GM21360 (cell line): ENCODE data around the gene NEURL1.
"Not testable (repeated sequence)": the region's sequence is repeated elsewhere in the genome, so short reads cannot be mapped to it uniquely, and the experiment has no call there.

ENCODE experiments used
- ATAC-seq: cut with Tn5 transposase; IDR thresholded peaks from one replicate; pipeline ENCODE4 v1.9.1; 2021; ENCODE audit warnings: mild to moderate bottlenecking, moderate library complexity; ENCODE audit not compliant: unreplicated experiment

Gene NEURL1

DNA sequence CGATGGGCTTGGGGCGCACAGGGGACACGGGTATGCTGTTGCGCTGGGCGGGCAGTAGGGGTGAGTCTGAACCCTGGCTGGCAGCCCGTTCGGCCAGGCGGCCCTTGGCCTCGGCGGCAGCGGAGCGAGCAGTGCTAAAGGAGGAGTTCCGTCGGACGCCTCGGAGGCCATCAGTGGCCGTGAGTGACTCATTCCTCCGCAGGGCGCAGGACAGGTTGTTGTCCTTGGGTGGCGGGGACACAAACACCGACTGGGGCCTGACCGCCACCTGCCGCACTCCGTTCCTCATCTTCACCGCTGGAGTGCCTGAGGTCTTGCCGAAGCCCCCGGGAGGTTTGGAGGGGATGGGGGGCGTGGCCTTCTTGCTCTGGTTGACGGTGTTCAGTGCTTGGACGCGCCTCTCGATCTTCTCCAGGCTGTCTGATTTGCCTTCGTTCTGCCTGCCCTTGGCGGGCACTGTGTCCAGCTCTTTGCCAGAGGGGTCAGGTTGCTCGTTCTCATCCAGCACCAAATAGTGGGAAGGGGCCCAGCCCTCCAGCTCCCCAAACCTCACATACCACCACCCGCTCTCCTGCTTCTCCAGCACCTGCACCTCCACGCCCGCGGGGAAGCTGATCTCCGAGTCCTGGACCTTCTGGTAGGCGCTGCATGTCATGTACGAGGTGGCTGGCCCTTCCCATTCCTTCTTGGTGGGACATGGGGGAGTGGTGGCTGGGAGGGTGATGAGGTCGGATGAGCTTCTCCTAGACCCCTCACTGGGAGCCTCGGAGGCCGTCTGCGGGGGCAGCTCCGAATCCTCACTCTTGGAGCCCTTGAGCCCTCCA lies 108.7 kb downstream of the NEURL1 start:
- ATAC-seq = no peak

GRCh38 chr10:103602852-103603155 lies 109.3 kb downstream of the NEURL1 start:
- no peak for ATAC-seq

GRCh38 chr10:103603382-103603781 lies 109.9 kb downstream of the NEURL1 start:
- no peak for ATAC-seq

GRCh38 chr10:103605359-103606096 lies 112.0 kb downstream of the NEURL1 start:
- ATAC-seq = no peak

GRCh38 chr10:103606097-103606438 lies 112.6 kb downstream of the NEURL1 start:
- not testable (repeated sequence) for ATAC-seq

- ATAC-seq = not testable (repeated sequence)
These were observed 113.5 kb downstream of the NEURL1 start for GRCh38 chr10:103607051-103607450.

GRCh38 chr10:103608056-103608455 lies 114.6 kb downstream of the NEURL1 start:
- not testable (repeated sequence) for ATAC-seq

DNA sequence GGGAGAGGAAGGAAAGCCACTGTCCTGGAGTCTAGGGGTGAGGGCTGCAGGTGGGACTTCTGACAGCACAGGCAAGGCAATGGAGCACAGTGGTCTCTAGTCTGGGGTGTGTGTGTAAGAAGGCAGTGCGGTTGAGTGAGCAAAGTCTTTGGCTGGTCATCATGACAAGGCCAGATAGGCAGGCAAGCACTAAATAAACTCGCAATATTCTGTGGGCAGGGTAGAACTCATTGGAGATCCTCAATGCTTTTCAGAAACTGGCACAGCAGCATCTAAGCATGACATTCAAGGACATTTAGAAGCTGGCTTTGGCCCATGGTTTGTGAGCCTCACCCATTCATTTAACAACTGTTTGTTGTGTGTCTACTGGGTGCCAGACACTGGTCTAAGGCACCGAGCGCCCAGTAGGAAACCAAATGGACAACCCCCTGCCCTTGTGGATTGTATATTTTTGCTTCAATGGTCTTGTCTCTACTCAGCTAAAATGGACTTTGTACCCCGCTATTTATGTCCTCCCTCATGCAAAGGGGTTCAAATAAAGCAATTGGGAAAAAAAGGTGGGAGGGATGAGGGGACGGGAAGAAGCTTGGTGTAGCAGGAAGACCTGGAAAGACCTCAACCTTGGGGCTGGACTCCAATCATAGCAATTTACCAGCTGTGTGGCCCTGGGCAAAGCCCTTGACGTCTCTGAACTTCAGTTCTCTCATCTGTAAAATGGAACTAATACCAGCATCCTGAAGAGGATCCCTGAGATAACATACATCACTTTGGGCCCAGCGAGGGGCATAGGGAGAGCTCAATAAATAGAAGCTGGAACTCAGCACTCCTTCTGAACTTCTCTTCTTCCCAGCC lies 116.0 kb downstream of the NEURL1 start:
- no peak for ATAC-seq

- no peak for ATAC-seq
These were observed 116.6 kb downstream of the NEURL1 start for GRCh38 chr10:103610083-103610472.

DNA sequence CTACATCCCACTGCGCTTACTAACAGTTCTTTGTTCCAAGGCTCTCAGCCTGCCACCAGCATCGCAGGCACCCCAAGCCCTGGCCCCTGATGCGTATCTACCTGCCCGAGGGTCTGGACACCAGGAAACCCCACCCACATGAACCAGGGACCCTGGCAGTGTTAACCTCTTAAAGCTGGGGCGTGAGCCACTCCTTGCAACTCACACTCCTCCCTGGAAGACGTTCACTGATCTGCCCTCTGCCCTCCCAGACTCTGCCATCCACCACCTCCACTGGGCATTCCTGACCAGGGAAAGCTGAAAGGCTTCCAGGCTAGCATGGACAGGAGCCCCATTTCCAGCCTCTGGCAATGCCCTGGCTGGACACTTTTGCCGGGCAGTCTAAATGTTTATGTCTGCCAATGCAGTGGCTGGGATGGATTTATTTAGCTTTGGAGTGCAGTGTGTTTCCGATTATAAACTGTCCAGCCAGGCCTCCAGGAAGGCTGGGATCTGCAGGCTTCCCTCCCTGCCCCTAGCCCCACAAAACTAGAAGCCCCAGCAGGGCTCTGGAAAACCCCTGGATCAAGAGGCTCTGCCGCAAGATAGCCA lies 117.5 kb downstream of the NEURL1 start:
- no peak for ATAC-seq

- ATAC-seq = no peak
These were observed 119.2 kb downstream of the NEURL1 start for GRCh38 chr10:103612462-103613365.

GRCh38 chr10:103613616-103614015 lies 120.1 kb downstream of the NEURL1 start:
- ATAC-seq = no peak

- ATAC-seq = no peak
These were observed 121.0 kb downstream of the NEURL1 start for GRCh38 chr10:103614306-103615158.

DNA sequence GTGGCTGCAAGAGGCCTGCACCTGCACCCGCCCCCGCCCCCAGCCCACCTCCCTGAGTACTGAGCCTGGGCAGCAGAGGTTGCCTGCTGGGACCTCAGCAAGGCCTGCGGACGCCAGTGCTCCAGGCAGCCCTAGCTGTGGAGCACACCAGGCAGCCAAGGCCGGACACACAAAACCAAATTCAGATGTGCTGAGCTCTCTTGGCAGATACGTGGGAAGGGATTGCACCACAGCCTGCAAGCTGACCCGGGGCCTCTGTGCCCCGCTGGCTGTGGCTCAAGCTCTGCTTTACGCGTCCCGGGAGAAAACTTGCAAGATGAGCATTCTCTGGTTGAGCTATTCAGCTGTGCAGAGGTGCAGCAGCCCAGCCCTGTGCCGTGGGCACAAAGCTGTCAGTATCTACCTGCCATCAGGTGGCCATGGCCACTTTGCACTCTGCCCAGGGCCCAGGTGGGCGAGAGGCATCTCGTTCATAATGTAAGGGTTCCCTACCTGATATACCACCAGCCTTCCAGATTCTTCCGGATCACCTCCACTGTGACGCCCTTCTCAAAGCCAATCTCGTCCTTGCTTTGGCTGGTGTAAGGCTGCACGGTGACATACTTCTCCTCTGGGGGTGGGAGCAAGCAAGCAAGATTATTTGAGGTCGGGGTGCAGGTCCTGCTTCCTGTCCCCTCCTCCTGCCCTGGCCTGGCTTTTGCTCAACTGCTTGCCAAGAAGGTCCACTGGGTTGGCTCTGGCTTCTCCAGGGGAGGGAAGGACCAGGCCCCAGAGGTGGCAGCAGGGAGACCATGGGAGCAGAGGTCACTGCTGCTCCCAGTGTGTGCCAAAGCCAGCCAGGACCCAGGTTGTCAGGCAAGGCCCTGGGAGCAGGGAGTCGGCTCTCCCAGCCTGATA lies 123.4 kb downstream of the NEURL1 start:
- ATAC-seq = no peak

- no peak for ATAC-seq
These were observed 124.3 kb downstream of the NEURL1 start for GRCh38 chr10:103617602-103618385.

DNA sequence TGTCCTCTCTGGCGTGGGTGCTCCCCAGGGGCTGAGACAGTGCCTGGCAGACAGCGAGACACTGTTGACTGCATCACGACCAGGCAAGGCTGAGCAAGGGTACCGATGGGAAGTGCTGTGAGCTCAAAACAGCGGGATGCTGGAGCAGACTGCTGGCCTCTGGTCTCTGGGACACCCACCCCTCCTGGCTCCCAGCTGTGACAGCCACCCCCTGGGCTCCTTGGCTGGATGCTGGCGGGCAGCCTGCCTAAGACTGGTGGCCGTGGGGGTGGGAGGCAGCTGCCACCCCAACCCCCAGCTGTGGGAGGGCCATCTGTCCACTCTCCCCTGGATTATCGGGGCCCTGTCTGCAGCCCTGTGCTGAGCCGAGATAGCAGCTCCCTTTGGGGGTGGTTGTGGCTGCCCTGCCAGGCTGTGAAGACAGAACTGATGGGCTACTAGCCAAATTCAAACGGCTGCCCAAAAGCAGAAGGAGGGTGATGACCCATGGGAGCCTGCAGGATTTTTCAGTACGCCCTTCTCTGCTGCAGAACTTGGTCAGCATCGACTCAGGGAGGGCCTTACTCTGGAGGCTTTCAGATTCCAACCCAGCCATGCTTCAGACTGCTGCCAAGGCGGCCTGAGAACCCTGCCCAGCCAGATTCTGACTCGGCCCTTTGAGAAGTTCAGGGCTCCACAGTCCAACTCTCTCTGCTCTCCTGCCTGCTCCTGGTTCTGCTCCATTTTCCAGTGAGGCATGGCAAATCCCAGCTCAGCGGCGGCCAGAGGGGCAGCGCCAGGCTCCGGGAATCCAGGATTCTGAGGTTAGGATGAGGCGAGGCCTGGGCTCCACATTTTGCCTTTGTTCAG lies 125.3 kb downstream of the NEURL1 start:
- no peak for ATAC-seq
